KBM-7 (cell line): ENCODE measurements around the gene OR10J4.
"Not testable (repeated sequence)": the region's sequence is repeated elsewhere in the genome, so short reads cannot be mapped to it uniquely, and the experiment has no call there.

ENCODE experiments used
- DNase-seq: peaks from one replicate; pipeline ENCODE4 v3.0.0-alpha.2; 2015
- in situ Hi-C: fragments of 300-500 bp; cut with MboI; formaldehyde crosslinking; loops from 2 replicates; pipeline ENCODE4 v1.14.3; 2020; ENCODE audit warnings: low sequenced_read_pairs, low pct_unique_long_range_greater_than_20kb, mixed read lengths

OR10J4 gene

GRCh38 chr1:159431904-159432303 is at the start of gene OR10J4:
OR10J4 (plus strand) TSS chr1:159432204.
- in situ Hi-C loops = no loop called here
- DNase-seq = no peak

DNA sequence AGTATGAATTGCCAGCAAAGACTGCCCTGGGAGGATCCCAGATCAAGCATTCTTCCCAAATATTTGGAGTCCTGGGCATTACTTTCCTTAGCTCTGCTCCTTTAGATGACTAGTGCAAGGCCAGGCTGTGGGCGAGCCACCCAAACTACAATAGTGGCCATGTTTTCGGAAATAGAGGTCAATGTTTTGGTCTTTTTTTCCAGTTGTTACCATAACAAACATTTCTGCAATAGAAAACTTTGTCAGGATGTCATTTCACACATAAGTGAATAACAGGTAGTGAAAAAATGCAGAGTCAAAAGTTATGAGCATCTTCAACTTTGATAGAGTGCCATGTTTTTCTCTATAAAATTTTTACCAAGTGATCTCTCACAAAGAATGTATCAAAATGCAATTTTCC is 25.2 kb upstream of the OR10J4 start:
- in situ Hi-C loops = no loop called here
- no peak for DNase-seq

DNA sequence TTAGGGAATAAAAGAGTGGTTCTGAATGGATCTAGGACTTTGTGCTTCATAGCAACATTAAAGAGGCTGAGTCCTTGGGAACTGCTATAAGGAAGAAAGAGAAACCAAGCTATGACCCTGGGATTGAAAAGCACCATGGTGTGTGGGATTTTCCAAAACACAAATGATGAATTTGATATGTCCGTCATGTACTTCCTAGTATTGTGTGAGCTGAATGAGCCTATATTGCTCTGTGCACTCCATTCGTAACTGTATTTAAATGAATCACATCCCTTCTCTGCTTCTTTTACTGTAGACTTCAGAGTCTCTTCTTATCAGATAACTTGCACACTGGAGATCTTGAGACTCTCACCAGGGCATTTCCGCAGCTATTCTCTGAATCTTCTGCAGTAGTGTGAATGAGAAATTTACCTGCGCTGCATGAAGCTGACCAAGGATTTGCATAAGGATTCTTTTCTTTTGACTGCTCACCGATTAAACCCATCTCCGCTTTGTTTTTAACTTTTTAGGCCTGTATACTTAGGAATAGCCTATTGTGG is 23.1 kb upstream of the OR10J4 start:
- no peak for DNase-seq
- in situ Hi-C loops = no loop called here

GRCh38 chr1:159421821-159422220 is 10.2 kb upstream of the OR10J4 start:
- DNase-seq = no peak
- in situ Hi-C loops = no loop called here

- no peak for DNase-seq
- in situ Hi-C loops = no loop called here
Measured at GRCh38 chr1:159428536-159428935, 3.5 kb upstream of the OR10J4 start.

DNA sequence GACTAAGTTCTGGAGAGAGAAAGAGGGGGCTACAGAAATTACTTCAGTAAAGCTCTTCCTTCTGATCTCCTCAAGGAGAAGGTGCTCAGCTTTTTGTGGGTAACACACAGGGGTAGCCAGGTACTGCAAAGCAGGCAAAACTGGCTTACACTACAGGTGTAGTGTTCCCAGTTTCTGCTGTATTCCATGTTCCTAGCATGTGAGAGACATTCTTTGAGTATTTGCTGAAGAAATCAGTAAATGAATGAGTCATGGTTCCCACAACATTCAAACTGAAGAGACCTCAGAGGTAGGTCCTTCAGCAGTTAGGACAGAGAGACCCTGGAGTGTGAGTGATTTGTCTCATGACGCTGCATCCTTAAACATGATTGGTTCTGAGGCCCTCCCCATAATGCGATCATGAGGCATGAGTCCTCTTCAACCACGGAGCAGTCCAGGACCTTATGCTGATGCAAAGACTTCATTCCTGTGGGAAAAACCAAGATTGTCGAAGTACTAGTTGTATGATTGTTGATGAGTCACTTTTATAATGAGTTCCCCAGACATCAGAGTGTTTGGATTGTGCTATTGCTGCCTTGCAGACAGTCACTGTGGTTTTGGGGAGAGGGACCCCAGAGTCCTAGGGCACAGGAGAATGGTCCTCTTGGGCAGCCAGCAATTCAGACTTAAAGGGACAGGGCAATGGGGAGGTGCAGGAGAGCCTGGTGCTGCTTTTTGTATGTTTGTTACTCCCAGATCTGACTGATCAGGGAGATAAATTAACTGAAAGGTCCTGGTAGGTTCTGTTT is 2.7 kb upstream of the OR10J4 start:
- DNase-seq = no peak

GRCh38 chr1:159430985-159431384 is 1.0 kb upstream of the OR10J4 start:
- DNase-seq = no peak
- in situ Hi-C loops = no loop called here

More for the DNA sequence above, 2.7 kb upstream of the OR10J4 start:
- in situ Hi-C loops = no loop called here

GRCh38 chr1:159436469-159436868 is 4.5 kb downstream of the OR10J4 start:
- in situ Hi-C loops = no loop called here

DNA sequence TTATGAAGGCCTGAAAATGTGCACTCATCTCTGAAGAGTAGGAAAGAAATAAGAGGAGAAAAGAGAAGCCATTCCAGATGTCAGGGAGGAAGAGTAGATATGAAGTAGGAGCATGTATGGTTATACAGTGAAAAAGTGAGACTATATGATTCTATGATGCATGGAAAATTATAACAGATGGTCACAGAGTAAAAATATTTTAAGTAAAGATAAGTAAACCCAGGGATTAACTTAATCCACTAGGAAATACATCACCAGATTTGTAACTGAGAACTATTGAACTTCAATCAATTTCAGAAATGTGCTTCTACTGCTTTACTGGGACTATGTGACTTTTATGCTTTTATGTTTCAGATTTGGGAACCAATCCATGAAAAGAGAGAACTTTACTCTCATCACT is 7.4 kb downstream of the OR10J4 start, which contains the start of gene OR10J1:
Gene OR10J1, plus strand, starts transcription at position 301 of the 400 bp plus-strand sequence. Its CDS starts 70 bp downstream, at position 371.
- DNase-seq = no peak
- in situ Hi-C loops = no loop called here

More at GRCh38 chr1:159436469-159436868, 4.5 kb downstream of the OR10J4 start:
- DNase-seq = peak; percentile 26

DNA sequence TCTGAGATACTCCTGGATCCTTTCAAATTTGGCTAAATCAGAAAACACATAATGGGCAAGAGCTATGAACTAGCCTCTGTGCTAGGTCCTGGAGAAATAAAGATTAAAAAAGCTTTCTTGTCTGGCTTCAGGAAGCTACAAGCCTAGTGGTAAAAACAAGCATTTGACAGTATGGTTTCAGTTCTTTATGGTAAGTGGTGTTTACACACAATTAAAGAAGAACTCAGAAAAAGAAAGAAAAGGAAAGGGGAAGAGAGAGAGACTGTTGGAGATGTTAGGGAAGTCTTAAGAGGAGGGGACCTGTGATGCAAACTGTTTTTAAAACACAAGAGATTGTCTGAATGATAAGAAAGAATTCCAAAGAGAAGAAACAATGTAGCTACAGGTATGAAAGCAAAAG is 9.4 kb downstream of the OR10J4 start:
- DNase-seq = no peak
- in situ Hi-C loops = no loop called here

DNA sequence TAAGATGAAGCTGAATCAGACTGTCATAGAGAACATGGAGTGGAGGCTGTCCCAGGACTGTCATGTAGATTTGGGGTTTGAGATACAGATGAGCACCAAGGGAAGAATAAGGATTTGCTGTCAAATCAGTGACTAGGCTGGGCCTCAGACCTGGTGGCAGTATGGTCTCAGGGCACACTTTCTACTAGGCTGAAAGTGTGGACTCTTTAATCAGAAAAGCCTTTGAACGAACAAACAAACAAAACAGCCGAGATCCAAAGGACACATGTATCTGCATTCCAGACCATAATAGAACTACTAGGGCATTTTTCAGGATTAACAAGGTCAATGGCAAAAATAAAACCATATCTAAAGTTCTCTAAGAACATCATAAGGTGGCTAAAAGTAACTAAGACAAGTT is 10.4 kb downstream of the OR10J4 start:
- DNase-seq = no peak
- in situ Hi-C loops = no loop called here

GRCh38 chr1:159443066-159443750 is 11.2 kb downstream of the OR10J4 start:
- in situ Hi-C loops = no loop called here
- no peak for DNase-seq

- no peak for DNase-seq
- in situ Hi-C loops = no loop called here
Measured at GRCh38 chr1:159444511-159444910, 12.5 kb downstream of the OR10J4 start.

GRCh38 chr1:159448181-159448580 is 16.2 kb downstream of the OR10J4 start:
- in situ Hi-C loops = no loop called here
- no peak for DNase-seq

GRCh38 chr1:159449605-159450004 is 17.6 kb downstream of the OR10J4 start:
- in situ Hi-C loops, DNase-seq: not testable (repeated sequence)

DNA sequence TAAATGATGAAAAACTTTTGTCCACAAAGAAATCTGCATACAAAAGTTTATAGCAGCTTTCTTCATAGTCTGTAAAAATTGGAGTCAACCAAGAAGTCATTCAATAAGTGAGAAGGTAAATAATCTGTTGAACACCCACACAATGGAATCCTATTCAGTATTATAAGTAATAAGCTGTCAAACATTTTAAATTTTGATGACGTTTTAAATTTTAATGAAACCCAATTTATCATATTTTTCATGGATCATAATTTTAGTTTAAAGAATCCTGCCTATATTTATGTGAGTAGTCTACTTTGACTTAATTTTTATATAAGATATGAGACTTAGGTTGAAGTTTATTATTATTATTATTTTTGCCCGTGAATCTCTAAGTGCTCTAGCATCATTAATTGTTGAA is 27.5 kb downstream of the OR10J4 start:
- in situ Hi-C loops = no loop called here
- DNase-seq = no peak

DNA sequence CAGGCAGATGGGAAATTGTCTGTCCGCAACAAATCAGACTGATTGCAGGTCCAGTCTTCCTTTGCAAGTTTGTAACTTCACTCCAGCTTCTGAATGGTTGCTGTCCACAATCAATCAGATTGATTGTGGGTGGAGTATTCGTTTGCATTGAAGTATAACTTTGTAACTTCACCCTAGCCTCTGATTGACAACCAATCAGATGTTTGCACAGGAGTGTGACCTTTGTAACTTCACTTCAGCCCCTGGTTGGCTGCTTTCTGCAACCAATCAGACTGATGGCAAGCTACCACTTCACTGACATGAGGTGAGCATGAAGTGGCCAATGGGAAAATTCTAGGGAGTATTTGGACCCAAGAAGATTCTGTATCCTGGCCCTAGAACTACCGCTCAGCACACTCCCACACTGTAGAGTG is 33.2 kb downstream of the OR10J4 start:
- in situ Hi-C loops = no loop called here

DNA sequence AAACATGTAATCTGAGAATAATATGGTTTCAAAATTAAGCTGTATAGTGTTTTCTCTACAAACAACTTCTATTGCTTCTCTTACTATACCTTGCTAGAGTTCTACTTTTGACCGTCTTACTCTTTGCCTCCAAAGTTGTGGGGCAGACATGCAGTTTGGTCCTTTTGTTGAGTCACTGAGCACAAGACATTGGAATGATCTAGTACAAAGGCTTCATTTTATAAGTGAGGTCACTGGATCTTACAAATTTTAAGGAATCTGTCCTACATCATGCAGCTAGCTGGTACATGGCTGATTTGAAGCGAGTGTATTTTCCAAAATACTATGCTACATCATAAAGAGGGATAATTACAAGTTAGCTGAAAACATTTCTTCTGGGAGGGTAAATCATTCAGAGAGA is 36.3 kb downstream of the OR10J4 start:
- in situ Hi-C loops = no loop called here
- DNase-seq = no peak

More for the DNA sequence above, 33.2 kb downstream of the OR10J4 start:
- DNase-seq = no peak

DNA sequence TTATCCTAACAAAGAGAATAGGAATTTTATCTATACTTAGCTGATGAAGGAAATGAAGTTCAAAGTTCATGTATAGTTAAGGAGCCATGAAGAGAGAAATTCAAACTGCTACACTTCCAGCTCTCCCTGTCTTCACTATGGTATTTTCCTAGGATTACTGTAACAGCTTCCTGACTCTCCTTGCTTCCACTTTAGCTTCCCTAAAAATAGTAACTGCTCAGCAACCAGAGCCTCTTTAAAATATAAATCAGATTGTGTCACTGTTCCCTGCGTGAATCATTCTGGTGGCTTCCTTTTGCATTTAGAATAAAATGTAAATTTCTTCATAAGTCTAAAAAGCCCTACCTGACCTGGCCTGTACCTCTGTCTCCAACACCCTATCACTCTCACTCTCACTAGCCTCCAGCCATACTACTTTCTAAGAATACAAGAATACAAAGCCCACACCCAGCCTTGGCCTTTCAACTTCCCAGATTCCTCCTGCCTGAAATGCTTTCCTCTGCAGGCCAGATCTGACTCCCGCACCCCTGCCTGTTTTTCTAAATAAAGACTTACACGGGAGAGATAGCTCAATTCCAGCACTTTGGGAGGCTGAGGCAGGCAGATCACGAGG is 38.0 kb downstream of the OR10J4 start:
- no peak for DNase-seq
- in situ Hi-C loops = no loop called here

- DNase-seq = no peak
Measured at GRCh38 chr1:159473335-159473734, 41.3 kb downstream of the OR10J4 start.

More at GRCh38 chr1:159473335-159473734, 41.3 kb downstream of the OR10J4 start:
- in situ Hi-C loops = no loop called here
